Suppressor macrophage treated with lipopolysaccharide for 4 hours (primary cell): ENCODE results near the gene BMAL2.

Source experiments
- DNase-seq: peaks from one replicate; pipeline ENCODE4 v3.0.0-alpha.2; 2020

Gene BMAL2

DNA sequence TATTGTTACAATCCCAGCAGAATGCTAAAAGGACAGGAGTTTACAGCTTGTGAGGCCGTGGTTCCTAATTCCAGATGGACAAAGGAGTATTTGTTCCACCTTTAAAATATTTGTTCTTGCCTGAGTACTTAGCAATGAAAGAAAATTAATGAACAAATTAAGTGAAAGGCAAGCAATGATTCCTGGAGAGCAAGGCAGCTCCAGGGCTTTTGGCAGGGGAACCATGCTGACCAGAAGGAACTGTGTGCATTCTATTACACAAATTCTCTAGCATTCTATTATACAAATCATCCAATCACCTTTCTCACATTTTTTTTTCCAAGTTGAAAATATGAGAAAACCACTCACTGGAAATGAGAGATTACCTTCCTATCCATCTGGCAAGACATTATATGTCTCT is 1.8 kb upstream of the BMAL2 start:
- DNase-seq: no peak

DNA sequence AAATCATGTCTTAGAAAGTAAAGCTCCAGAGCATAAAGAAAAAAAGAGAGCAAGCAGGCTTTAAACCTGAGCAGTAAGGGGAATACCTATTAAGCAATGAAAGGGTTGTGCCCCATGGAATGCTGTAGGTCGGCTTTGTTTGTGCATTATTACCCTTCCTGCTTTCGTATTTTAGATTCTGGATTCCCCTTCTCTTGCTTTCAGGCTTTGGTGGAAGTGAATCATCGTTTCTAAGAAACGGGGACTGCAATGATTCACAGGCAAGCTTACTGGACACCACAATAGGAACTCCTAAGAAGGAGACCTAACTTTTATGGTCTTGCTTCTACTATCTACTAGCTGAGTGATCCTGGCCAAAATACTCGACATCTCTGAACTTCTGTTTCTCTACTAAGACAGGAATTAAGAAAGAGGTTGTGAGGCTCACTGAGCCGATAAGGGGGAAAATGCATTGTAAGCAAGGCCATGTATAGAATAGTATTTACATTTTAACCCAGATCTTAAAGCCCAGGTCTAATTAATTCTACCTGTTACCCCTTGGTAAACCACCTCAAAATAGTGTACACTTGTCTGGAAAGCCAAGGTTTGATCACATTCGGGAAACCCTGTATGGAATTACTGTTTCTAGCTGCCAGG is 1.2 kb upstream of the BMAL2 start:
- peak; percentile 93 for DNase-seq

DNA sequence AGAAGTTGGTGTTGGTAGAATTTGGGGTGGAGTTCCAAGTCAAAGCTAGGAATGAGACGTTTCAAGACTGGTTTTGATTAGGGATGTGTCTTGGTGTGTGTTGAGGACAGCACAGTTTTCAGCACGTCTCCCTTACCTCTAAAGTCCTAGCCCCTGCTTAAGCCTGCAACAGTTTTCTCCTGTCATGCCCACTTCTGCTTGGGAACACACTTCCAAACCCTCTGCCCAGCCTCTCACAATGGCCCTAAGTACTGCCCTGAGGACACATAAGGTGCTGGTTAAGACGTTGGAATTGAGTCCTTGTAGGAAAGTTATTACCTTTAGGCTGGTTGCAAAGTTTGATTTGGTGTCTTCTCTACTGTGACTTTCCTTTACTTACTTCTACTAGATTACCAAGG is 710 bp upstream of the BMAL2 start:
- peak; percentile 23 for DNase-seq

DNA sequence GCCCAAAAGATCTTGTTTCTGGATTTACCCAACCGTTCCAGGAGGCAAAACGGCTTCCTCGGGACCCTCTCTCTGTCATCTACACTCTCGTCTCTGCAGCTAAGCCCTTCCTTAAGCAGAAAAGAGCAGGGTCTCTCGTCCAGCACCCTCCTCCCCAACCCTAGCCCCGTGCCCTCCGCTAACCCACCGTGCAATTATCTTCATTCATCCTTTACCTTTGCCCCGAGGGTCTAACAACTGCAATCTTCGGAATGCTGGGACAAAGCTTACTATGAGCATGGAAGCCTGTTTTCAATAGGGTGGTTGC is 276 bp upstream of the BMAL2 start:
- DNase-seq: no peak

DNA sequence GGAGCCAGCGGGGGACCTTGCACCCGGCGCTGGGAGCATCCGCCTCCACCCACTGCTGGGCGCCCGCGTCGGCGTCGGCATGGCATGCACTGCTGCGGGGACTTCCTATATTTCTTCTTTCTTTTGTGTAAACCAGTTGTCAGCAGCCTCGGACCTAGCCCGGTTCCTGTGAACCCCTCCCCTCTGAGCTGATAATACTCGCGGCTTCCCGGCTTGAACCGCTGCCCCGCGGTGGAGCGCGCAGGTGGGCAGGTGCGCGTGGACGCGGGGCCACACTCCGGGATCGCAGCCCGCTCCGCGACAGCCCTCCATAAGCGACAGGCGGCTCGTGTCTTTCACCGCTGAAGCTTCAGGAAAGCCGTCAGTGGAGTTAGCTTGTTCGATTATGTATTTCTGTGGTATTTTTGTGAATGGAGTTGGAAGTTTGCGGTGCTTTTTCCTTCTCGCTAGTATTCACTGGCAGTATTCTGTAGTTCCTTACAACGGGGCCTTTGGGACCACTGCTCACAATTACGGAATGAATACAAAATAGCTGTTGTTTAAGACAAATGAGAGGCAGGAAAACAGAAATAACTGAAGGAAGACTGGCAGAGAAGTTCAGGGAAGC is 870 bp downstream of the BMAL2 start:
- DNase-seq: peak; percentile 87

DNA sequence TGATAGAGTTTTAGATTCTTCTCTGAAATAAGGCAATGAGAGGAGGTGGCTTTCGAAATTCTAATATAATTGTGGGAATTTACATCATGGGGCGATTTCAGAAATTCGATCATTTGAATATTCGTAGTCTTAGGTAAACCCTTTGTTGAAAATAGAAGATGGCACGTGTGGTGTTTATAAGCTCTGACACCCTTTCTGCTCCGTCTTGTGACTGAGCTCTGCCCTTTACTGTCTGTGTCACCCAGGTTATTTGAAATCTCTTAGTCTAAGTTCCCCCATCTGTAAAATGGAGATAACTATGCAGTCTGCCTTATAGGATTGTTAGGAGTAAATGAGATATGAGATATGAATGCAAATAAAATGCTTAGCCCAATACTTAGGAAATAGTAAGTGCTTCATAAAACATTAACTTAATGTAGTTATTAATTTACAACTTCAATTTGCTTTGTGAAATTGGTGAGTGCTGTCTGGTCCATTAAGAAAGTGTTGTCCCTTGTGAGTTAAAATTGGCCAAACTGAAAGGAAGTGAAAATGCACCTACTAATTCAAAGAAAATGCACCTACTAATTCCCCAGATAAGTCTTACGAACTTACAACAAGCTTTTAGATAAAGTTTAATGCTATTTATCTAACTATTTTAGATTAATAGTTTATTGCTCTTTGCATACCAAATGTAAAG is 1.5 kb downstream of the BMAL2 start:
- DNase-seq: peak; percentile 41

DNA sequence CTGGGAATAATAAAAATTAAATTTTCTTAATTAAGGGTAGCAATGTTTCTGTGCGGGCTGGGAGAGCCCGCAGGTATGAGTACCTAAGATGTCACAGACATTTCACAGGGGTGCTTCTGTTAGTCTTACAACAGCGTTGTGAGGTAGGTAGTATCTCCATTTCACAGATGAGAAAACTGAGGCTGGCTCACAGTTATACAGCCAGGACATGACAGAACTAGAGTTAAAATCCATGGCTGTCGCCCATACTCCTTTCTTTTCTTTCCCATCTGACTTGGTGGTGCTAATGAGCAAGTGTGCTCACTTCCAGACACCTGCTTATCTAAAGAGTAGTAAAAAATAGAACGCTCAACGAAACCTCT is 2.1 kb downstream of the BMAL2 start:
- no peak for DNase-seq

DNA sequence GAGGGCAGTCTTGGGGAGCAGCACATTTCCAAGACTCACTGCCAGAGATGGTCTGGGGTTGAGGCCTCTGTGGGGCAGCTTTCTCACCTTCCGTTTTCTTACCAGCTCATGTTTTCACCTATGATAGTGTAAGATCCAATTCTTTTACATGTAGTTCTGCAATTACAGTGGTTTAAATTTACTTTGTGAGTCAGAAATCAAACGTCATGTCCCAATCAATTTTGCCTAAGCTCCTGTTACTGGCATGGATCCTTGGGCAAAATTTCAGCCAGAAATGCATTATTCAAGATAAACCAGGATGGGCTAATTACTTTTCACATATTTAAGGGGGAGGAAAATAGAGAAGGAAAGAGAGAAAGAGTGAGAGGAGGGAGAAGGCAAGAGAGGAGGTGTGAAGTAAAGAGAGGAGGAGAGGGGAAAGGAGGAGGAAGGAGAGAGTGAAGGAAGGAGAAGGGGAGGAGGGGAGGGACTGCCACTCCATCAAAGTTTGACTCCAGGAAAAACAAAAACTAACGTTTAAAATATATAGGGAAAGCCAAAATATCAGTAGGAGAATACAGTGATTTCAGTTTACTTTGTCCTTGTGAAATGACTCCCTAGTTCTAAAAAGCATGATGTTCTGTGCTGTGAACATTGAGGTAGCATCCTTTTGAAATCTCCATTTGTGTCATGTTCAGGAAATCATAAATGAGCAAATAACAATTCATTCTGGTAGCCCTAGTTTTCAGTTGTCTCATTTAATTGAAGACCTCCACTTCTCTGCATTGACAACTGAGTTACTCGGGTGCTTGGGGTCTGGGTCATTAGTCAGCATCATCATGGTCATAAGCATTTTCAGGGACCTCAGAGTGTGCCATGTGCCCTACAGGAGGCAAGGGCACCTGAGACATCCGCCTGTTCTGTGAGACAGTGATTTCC is 3.0 kb downstream of the BMAL2 start:
- no peak for DNase-seq

DNA sequence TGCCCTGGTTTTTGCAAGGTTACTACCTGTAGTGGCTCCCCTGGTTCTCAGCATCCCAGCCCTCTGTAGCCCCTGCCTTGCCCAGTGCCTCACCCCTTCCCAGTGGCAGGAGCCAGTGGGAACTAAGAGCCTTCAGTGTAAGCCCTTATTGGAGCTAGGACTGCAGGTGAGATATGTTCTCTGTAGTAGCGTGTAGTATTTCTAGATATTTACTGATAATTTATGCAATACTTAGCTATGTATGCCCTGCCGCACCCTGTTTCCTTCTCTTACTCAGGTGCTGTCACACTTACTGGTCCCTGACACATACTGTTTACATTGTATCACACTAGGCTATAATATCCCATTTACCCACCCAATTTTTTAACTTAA is 3.6 kb downstream of the BMAL2 start:
- DNase-seq: no peak

DNA sequence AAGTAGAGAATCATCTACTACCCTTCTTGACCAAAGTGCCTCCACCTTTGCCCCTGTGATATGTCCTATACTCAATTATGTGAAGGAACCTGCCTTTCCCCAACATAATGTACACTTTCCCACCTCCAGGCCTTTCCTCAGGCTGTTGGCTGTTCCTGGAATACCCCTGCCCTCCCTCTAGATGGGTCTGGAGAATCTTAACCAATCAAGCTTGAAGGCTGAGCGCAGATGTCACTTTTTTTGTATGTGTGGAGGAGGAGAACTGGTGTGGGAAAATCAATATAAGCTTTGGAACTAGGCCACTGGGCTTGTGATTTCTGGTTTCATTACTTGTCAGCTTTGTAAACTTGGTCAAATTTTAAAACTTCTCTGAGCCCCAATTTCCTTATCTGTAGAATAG is 4.7 kb downstream of the BMAL2 start:
- DNase-seq: no peak

DNA sequence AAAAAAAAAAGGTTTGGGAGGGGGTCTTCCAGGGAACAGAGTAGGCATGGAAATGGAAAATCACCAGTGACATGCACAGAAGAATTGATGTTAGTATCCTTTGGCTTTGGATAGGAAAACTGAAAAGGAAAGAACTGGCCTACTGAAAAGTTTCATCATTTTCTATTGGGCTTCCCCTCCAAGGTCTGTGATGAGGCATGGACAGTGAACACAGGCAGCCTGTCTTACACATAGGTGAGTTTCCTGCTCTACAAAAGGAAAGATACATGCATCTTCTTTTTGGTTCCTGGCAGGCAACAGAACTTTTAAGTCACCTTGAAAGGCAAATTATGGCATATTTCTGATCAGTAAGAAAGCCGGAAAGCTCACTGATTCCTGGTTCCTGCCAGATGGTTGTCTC is 5.8 kb downstream of the BMAL2 start:
- DNase-seq: peak; percentile 14

DNA sequence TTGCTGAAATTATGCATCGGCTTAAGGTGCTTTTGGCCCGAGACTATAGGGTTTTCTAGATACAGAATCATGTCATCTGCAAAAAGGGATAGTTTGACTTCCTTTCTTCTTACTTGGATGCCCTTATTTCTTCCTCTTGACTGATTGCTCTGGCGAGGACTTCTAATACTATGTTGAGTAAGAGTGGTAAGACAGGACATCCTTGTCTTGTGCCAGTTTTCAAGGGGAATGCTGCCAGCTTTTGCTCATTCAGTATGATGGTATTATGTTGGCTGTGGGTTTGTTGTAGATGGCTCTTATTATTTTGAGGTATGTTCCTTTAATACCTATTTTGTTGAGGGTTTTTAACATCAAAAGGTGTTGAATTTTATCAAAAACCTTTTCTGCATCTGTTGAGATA is 8.3 kb downstream of the BMAL2 start:
- no peak for DNase-seq

DNA sequence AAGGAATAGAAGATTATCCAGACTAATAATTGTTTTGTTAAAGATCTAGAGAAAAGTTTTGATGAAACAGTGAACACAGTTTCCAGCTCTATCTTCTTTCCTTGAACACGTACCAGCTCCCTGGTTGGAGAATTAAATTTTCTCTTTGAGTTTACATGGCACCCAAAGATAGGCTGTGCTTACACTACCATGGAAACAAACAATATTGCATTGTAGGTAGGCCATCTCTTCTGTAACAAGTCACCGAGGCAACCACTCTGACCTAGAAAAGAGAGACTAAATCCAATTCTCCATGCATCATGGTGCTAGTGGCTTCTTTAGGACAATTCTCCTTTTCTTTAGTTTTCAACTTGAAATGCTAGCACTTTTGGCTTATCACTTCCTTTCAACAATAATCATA is 9.9 kb downstream of the BMAL2 start:
- DNase-seq: no peak

DNA sequence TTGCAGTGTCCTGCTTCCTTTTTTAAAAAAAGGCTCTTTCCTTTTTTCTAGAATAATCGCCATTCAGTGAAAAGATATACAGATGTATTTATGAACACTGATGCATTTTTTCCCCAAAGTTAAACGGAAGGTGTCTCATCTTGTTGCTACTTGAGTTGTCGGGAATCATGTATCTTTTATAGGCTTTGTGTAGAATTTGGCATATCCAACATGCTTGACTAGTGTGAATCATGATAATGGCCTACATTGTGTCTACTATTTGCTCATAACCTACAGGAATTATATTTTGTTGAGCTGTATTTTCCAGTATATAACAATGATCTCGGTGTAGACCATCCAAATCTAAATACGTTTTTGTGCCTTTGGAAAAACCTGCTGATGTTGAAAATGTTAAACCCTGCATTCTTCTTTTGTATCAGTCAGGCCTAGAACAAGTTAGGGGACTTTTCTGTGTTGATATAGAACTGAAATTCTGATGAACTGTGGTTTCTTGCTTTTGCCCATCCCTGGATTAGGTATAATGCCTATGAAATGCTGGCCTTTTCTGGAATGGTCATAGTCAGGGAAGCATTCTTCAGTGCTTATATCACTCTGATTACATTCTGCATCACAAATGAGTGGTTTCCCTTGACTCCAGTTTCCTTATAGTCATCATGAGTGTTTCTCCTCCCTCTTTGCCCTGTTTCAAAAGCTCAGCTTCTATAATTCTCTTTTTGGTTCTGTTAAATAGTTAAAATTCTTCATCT is 10.8 kb downstream of the BMAL2 start:
- peak; percentile 13 for DNase-seq

DNA sequence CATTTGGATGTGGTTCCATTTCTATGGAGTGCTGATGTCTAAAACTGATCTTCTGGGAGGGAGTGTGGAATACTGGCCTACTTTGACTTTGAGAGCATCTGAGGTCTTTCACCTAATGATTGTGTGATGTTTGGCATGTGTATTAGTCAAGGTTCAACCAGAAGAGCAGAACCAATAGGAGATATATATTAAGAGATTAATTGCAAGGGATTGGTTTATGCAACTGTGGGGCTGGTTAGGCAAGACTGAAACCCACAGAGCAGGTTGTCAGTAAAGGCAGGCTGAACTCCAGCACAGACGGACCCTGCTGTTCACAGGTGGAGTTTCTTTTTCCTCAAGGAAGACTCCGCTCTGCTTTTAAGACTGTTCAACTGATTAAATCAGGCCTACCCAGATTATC is 11.6 kb downstream of the BMAL2 start:
- DNase-seq: no peak

DNA sequence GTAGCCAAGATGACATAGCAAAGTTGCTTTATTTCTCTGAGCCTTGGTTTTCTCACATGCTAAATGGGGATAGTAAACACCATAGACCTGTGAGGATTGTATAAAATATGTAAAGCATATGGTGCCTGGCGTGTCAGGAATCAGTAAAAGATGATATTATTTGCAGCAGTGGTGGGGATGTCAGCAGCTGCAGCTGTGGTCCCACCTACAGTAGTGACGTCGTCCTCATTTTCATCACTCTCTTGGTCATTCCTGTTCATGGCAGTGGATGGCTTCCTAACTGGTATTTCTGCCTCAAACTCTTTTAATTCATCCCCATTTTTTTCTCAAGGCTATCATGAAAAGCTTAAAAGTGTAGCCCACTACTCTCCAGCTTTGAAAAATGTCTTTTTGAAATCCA is 12.1 kb downstream of the BMAL2 start:
- no peak for DNase-seq

DNA sequence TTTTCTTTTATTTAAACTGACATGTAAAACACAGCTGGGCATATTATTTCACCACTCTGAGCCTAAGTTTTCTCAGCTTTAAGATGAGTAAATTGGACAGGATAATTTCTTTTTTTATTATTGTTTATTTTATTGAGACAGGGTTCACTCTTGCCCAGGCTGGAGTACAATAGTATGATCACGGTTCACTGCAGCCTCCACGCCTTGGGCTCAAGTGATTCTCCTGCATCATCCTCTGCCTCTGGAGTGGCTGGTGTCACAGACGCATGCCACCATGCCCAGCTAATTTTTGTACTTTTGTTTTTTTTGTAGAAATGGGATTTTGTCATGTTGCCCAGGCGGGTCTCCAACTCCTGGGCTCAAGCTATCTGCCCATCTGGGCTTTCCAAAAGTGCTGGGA is 12.7 kb downstream of the BMAL2 start:
- DNase-seq: no peak

DNA sequence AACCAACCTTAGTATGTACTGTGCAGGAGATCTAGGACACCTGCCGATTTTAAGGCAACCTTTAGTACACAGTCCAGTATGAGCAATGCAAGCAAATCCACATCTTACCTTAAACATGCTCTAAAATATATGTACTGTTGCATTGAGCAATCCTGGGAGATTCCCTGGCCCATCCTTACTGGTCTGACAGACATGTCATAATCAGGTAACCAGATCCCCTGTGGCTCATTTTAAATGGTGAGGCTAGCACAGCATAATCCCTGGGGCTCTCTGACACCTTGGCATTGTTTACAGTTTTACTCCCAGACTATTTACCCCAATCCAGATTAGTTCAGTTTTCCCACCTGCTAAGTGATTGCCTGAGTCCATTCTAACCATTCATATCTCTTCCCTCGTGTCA is 15.1 kb downstream of the BMAL2 start:
- no peak for DNase-seq

DNA sequence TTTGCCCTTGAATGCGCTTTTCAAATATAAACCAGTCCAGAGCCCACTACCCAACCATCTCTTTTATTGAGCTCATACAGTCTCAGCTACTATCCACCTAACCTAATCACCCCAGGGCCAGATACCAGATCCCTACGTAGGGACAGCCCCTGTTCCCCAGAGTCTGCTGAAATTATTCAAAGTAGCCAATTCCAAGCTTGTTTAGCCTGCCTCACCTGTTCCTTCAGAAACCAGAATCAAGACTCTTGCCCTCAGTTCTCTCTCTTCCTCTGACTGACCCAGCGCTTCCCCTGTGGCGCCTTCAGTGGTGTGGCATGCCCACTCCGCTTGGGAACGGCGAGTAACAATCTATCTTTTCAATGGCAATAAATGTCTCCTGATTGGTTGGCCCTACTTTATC is 18.8 kb downstream of the BMAL2 start:
- no peak for DNase-seq

DNA sequence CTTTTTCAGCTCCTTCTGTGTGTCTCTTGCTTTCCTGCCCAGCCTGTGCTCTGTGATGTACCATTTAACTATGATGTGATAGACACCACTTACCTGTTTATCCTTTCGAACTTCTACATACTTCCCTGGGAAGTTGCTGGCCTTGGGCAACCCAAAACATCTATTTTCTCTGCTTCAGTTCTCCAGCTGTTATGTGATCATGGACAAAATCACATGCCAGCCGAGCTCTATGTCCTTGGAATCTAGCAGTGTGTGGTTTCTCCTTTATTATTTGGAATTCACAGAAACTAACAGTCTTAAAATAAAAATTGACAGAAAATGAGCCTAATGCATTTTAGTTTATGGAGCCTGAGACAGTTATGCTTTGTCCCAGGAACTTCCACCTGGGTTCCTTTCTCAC is 22.9 kb downstream of the BMAL2 start:
- no peak for DNase-seq

DNA sequence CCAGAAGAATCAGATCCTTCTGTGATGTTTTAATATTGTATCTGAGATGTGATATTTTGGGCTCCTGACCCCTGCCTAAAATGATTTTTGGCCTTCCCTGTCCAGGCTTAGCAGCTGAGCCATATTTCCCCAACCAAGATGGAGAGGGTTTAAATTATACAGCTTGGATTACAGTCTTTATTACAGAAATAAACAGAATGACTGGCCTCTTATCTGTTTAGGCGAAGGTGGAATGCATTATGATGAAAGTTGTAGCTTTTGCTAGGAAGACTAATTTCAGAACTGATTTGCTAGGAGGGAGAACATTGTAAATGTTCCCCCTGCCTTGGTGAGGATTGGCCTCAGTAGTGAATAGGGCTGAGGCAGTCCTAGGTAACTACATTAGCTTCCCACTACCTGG is 23.3 kb downstream of the BMAL2 start:
- no peak for DNase-seq

DNA sequence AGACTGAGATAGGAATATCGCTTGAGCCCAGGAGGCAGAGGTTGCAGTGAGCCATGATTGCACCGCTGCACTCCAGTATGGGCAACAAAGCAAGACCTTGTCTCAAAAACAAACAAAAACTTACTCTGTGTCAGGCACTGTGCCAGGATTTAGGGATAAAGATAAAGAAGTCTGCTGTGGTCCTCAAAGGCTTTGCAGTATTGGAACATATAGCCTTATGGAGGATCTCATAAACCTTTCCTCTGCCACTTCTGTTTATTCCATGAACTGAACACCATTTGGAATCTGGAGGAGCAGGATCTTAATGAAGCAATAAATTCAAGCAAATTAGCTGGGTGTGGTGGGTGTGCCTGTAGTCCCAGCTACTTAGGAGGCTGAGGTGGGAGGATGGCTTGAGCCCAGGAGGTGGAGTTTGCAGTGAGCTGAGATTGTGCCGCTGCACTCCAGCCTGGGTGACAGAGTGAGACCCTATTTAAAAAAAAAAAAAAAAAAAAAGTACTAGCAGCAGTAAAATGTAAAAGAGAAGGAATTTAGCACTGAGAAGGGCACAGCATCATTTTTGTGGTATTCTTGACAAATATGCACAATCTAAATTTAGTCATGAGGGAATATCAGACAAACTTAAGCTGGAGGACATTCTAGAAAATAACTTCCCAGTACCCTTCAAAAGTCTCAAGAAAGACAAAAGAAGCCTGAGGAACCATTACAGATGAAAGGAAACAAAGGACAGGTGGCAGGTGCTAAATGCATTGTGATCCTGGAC is 27.1 kb downstream of the BMAL2 start:
- DNase-seq: no peak
